ENCODE data around the gene ZNF668.

- TF ChIP-seq CTCF (IDR thresholded peaks at IDR 0.05) (no peak), TP53 (CRISPR knock-in tag; IDR thresholded peaks at IDR 0.05) (no peak)
These were observed 12.5 kb upstream of the ZNF668 start for GRCh38 chr16:31086629-31086906.
